HepG2 (cell line): ENCODE data around the gene HMGN1. TPM values are rescaled to one million over a fixed set of nuclear protein-coding genes. Genes with fewer than 3 reads are reported as not detected.

Source experiments
- DZIP1 ChIP-seq: sonication (generic); formaldehyde crosslinking; IDR thresholded peaks from 2 replicates; pipeline ENCODE4 v1.5.0; 2020; ENCODE audit warnings: mild to moderate bottlenecking, missing genetic modification reagents
- HDAC2 ChIP-seq: sonication (generic); formaldehyde crosslinking; IDR thresholded peaks from 2 replicates; pipeline ENCODE4 v1.4.0; 2020; ENCODE audit warnings: missing genetic modification reagents
- NR2F6 ChIP-seq, 2 experiments: IDR thresholded peaks; 2 replicates each; pipeline ENCODE4 v1.6.1; 2016; ENCODE audit warnings: antibody characterized with exemption in 1 of 2, mild to moderate bottlenecking in 1 of 2
- PRPF4 ChIP-seq: fragments of 200-400 bp; formaldehyde crosslinking; IDR thresholded peaks from 2 replicates; pipeline ENCODE4 v1.6.1; 2016; ENCODE audit warnings: low read length, low read depth; ENCODE audit not compliant: poor library complexity, severe bottlenecking
- RBM22 ChIP-seq: fragments of 200-400 bp; formaldehyde crosslinking; optimal IDR thresholded peaks from 2 replicates; pipeline ENCODE3; 2017; ENCODE audit warnings: mild to moderate bottlenecking, low read length, moderate library complexity
- REXO4 ChIP-seq: sonication (generic); formaldehyde crosslinking; IDR thresholded peaks from 2 replicates; pipeline ENCODE4 v1.8.0; 2022; ENCODE audit warnings: missing genetic modification reagents, mild to moderate bottlenecking, borderline replicate concordance
- ZNF142 ChIP-seq: sonication (generic); formaldehyde crosslinking; IDR thresholded peaks from 2 replicates; pipeline ENCODE4 v1.4.0; 2020; ENCODE audit warnings: missing genetic modification reagents
- ZNF263 ChIP-seq: sonication (generic); formaldehyde crosslinking; IDR thresholded peaks from 2 replicates; pipeline ENCODE4 v1.4.0; 2020; ENCODE audit warnings: missing genetic modification reagents
- ZNF777 ChIP-seq: sonication (generic); formaldehyde crosslinking; IDR thresholded peaks from 2 replicates; pipeline ENCODE4 v1.4.0; 2020; ENCODE audit warnings: missing genetic modification reagents
- ZNF891 ChIP-seq: sonication (generic); formaldehyde crosslinking; IDR thresholded peaks from 2 replicates; pipeline ENCODE4 v1.5.0; 2020; ENCODE audit warnings: mild to moderate bottlenecking, missing genetic modification reagents
- polyA plus RNA-seq, 8 experiments: library from polyadenylated mRNA; depleted of rRNA in 3 of 8; stranded (reverse) in 7 of 8; unstranded in 1 of 8; fragments of >200 nt; fragmentation: Illumina TruSeq in 4 of 8; extraction: Trizol in 4 of 8; gene quantifications; 2 replicates each; pipeline versions ENCODE4 v1.2.1 to v1.2.3, GENCODE V29; 2011 to 2016; ENCODE audit warnings: low read depth in 4 of 8, missing spikeins in 1 of 8, mixed read lengths in 1 of 8; ENCODE audit not compliant: insufficient read depth in 1 of 8
- total RNA-seq, 5 experiments: library from RNA; depleted of rRNA; stranded (reverse); fragments of >200 nt; fragmentation: Illumina TruSeq; extraction: Trizol; gene quantifications; 2 replicates each; pipeline ENCODE4 v1.2.3, GENCODE V29; 2016; ENCODE audit warnings: low read depth in 1 of 5
- TF ChIP-seq, protein P1 (sequence below): sonication (generic); formaldehyde crosslinking; conservative IDR thresholded peaks from 2 replicates; pipeline ENCODE4 v1.8.0; 2022; ENCODE audit warnings: missing genetic modification reagents
- TF ChIP-seq, protein P2 (sequence below): sonication (generic); formaldehyde crosslinking; IDR thresholded peaks from 2 replicates; pipeline ENCODE4 v1.4.0; 2020; ENCODE audit warnings: missing genetic modification reagents
- TF ChIP-seq, protein P3 (sequence below): sonication (generic); formaldehyde crosslinking; IDR thresholded peaks from 2 replicates; pipeline ENCODE4 v1.4.0; 2020; ENCODE audit warnings: missing genetic modification reagents

Gene HMGN1
- total and polyA plus RNA-seq, 2 of the 13 experiments (the other 11 are each of a cell fraction or from before 2014, with no cell fraction given) = 104 to 286 TPM

DNA sequence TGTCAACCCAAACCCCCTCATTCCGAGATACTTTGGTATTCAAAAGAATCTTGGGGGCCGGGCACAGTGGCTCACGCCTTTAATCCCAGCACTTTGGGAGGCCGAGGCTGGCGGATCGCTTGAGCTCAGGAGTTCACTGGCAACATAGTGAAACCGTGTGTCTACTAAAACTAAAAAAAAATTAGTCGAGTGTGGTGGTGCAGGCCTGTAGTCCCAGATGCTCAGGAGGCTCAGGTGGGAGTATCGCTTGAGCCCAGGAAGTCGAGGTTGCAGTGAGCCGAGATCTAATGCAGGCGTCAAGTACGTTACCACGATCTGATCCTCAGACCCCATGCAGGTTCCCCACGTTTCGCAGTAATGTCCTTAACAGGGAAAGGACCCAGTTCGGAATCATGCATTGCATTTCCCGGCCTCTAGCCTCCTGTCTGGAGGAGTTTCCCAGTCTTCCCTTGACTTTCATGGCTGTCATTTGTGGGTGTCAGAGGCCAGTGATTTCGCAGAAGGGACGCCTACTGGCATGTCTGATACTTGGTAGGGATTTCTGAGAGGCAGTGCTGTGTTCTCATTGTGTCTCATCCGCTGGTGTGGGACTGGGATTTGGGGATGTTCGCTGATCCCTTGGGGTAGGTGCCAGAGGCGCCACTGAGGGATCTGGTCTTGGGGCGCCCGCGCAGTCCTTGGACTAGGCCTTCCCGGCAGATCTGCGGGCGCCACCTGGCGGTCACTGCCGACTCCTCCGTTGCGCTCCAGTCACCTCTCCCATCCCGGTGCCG, 39.3 kb upstream of the HMGN1 start (continued):
- TF ChIP-seq NR2F6 (IDR thresholded peaks at IDR 0.05) = no peak
- TF ChIP-seq NR2F6 (CRISPR knock-in tag; IDR thresholded peaks at IDR 0.05) = no peak; the same call in 1 of the 2 replicates
- TF ChIP-seq PRPF4 = no peak
- no peak for TF ChIP-seq ZNF891
- TF ChIP-seq, protein P1, sequence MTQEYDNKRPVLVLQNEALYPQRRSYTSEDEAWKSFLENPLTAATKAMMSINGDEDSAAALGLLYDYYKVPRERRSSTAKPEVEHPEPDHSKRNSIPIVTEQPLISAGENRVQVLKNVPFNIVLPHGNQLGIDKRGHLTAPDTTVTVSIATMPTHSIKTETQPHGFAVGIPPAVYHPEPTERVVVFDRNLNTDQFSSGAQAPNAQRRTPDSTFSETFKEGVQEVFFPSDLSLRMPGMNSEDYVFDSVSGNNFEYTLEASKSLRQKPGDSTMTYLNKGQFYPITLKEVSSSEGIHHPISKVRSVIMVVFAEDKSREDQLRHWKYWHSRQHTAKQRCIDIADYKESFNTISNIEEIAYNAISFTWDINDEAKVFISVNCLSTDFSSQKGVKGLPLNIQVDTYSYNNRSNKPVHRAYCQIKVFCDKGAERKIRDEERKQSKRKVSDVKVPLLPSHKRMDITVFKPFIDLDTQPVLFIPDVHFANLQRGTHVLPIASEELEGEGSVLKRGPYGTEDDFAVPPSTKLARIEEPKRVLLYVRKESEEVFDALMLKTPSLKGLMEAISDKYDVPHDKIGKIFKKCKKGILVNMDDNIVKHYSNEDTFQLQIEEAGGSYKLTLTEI (CRISPR knock-in tag) = no peak
- no peak for TF ChIP-seq REXO4
- TF ChIP-seq, protein P2, sequence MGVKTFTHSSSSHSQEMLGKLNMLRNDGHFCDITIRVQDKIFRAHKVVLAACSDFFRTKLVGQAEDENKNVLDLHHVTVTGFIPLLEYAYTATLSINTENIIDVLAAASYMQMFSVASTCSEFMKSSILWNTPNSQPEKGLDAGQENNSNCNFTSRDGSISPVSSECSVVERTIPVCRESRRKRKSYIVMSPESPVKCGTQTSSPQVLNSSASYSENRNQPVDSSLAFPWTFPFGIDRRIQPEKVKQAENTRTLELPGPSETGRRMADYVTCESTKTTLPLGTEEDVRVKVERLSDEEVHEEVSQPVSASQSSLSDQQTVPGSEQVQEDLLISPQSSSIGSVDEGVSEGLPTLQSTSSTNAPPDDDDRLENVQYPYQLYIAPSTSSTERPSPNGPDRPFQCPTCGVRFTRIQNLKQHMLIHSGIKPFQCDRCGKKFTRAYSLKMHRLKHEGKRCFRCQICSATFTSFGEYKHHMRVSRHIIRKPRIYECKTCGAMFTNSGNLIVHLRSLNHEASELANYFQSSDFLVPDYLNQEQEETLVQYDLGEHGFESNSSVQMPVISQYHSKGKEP = no peak
- no peak for TF ChIP-seq RBM22
- peak; percentile 42; the same call in 1 of the 2 replicates for TF ChIP-seq HDAC2 (CRISPR knock-in tag)
- TF ChIP-seq ZNF777 = 0 out of 2 replicates have a peak, but pooled peaks have one; percentile 51
- TF ChIP-seq ZNF142 (CRISPR knock-in tag) = peak; percentile 50; the same call in 1 of the 2 replicates
- no peak for TF ChIP-seq ZNF263 (CRISPR knock-in tag)
- TF ChIP-seq DZIP1 = no peak
- TF ChIP-seq, protein P3, sequence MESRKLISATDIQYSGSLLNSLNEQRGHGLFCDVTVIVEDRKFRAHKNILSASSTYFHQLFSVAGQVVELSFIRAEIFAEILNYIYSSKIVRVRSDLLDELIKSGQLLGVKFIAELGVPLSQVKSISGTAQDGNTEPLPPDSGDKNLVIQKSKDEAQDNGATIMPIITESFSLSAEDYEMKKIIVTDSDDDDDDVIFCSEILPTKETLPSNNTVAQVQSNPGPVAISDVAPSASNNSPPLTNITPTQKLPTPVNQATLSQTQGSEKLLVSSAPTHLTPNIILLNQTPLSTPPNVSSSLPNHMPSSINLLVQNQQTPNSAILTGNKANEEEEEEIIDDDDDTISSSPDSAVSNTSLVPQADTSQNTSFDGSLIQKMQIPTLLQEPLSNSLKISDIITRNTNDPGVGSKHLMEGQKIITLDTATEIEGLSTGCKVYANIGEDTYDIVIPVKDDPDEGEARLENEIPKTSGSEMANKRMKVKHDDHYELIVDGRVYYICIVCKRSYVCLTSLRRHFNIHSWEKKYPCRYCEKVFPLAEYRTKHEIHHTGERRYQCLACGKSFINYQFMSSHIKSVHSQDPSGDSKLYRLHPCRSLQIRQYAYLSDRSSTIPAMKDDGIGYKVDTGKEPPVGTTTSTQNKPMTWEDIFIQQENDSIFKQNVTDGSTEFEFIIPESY = 0 out of 2 replicates have a peak, but pooled peaks have one; percentile 9
